Kidney (tissue), 14 donors: ENCODE data around the gene PSPH. TPM values are rescaled to one million over a fixed set of nuclear protein-coding genes. Genes with fewer than 3 reads are reported as not detected.

Experiments
- DNase-seq, 5 donors: peaks; one replicate each; pipeline ENCODE4 v3.0.0-alpha.2; 2013 to 2020
- FAIRE-seq: peaks from 2 replicates; lab custom pipeline; 2012; peaks lifted over from hg19 to GRCh38; lab: Jason Lieb, UNC
- H3K27ac ChIP-seq, 2 donors: one replicate each; pipeline ENCODE4 v1.7.0; 2013; ENCODE audit warnings: low read depth in 2 of 2, low read length in 2 of 2, inconsistent platforms in 1 of 2
- H3K27me3 ChIP-seq: one replicate; pipeline ENCODE4 v1.7.1; 2013; ENCODE audit warnings: low read length, inconsistent platforms; ENCODE audit not compliant: control insufficient read depth, insufficient read depth
- H3K36me3 ChIP-seq, 3 donors: one replicate each; pipeline versions ENCODE4 v1.7.0 to v1.7.1; 2013; ENCODE audit warnings: low read length in 3 of 3, control low read depth in 1 of 3, inconsistent platforms in 1 of 3; ENCODE audit not compliant: insufficient read depth in 3 of 3, control insufficient read depth in 2 of 3
- H3K4me1 ChIP-seq, 3 donors: one replicate each; pipeline versions ENCODE4 v1.7.0 to v1.7.1; 2013; ENCODE audit warnings: low read length in 3 of 3, inconsistent platforms in 1 of 3, low read depth in 1 of 3; ENCODE audit not compliant: control insufficient read depth in 2 of 3, insufficient read depth in 2 of 3
- H3K4me3 ChIP-seq, 3 donors: one replicate each; pipeline versions ENCODE4 v1.7.0 to v1.8.1; 2013; ENCODE audit warnings: low read length in 3 of 3, control low read depth in 1 of 3, inconsistent platforms in 1 of 3
- H3K9ac ChIP-seq, 3 donors: one replicate each; pipeline versions ENCODE4 v1.7.0 to v1.7.1; 2013; ENCODE audit warnings: low read length in 3 of 3, control low read depth in 1 of 3, inconsistent platforms in 1 of 3
- H3K9me3 ChIP-seq, 3 donors: one replicate each; pipeline versions ENCODE4 v1.7.0 to v1.7.1; 2013; ENCODE audit warnings: low read length in 3 of 3, control low read depth in 1 of 3, inconsistent platforms in 1 of 3; ENCODE audit not compliant: control insufficient read depth in 2 of 3, insufficient read depth in 1 of 3
- CTCF ChIP-seq: IDR thresholded peaks from 3 replicates; pipeline ENCODE4 v1.5.1; 2012; ENCODE audit warnings: mild to moderate bottlenecking, moderate library complexity, borderline replicate concordance; ENCODE audit not compliant: insufficient read depth; ENCODE audit errors: extremely low read depth
- intact Hi-C: fragments of 100-400 bp; cut with DNase I; formaldehyde crosslinking; loops from one replicate; pipeline ENCODE4 v1.11.1; 2022
- polyA plus RNA-seq: library from polyadenylated mRNA; stranded (reverse); fragments of 350-450 nt; fragmentation: Illumina TruSeq; extraction: RNeasy Lipid Tissue Mini Kit (QIAGEN cat#74804); gene quantifications from one replicate; pipeline ENCODE4 v1.2.3, GENCODE V29; 2014; ENCODE audit warnings: low read depth, low replicate concordance; ENCODE audit not compliant: insufficient read depth
- total RNA-seq: library from RNA; stranded (reverse); fragmentation: NEBNext Ultra II Directional; extraction: Animal tissue kit (Norgen Biotek cat#: 25700); gene quantifications from one replicate; pipeline ENCODE4 v1.2.1, GENCODE V29; 2021
- donor health status: control.
- donor health status: control.
- donor health status: control.
- donor health status: control.
- donor health status: control.
- donor health status: DM: yes; HTN: yes; CAD: no.
- donor health status: Normal renal cell carcinoma (clear cell type).

The PSPH gene
- total and polyA plus RNA-seq, 2 donors from 2014 or later, result 9.0 to 17.8 TPM

GRCh38 chr7:55963584-55964168, 87.6 kb downstream of the PSPH start:
- H3K9ac ChIP-seq, result peak overlapping the region in 2 of 3 donors; percentile 67
- intact Hi-C loops, result no loop called here
- FAIRE-seq, result no peak

GRCh38 chr7:55962014-55962413, 89.2 kb downstream of the PSPH start:
- DNase-seq, result no peak
- intact Hi-C loops, result no loop called here

More at GRCh38 chr7:55963584-55964168, 87.6 kb downstream of the PSPH start:
- Histone ChIP-seq H3K36me3 (no peaks in the 10 kb centered on the region), H3K27ac (peak overlapping the region; percentile 67 to 85), H3K4me1 (peaks cover 0 to 5% (median 3%) of the 10 kb centered on the region in 3 donors), H3K9me3 (no peaks in the 10 kb centered on the region), H3K4me3 (peak overlapping the region; percentile 16 to 60 (median 55)), H3K27me3 (no peaks in the 10 kb centered on the region)
- no peak for TF ChIP-seq CTCF
- DNase-seq, result no peak

More at GRCh38 chr7:55962014-55962413, 89.2 kb downstream of the PSPH start:
- Histone ChIP-seq H3K4me3 (no peak overlapping the region), H3K9me3 (no peaks in the 10 kb centered on the region), H3K4me1 (peaks cover 0 to 5% (median 3%) of the 10 kb centered on the region in 3 donors), H3K36me3 (no peaks in the 10 kb centered on the region), H3K9ac (no peak overlapping the region), H3K27me3 (no peaks in the 10 kb centered on the region), H3K27ac (no peak overlapping the region)
- TF ChIP-seq CTCF, result no peak
- FAIRE-seq, result no peak

Other genes starting within 250 kb of the PSPH start
- not detected for gene SEPTIN14, start 188.7 kb downstream of the PSPH start, total RNA-seq
- gene SEPTIN14, start 188.7 kb downstream of the PSPH start, polyA plus RNA-seq, result not detected
- 5.3 TPM for gene ZNF713, start 164.0 kb downstream of the PSPH start, total RNA-seq
- gene ZNF713, start 164.0 kb downstream of the PSPH start, polyA plus RNA-seq, result 7.1 TPM
- 12.5 TPM for gene MRPS17, start 99.6 kb downstream of the PSPH start, total RNA-seq
- 26.8 TPM for gene MRPS17, start 99.6 kb downstream of the PSPH start, polyA plus RNA-seq
- 64.4 TPM for gene NIPSNAP2, start 86.9 kb downstream of the PSPH start, total RNA-seq
- gene NIPSNAP2, start 86.9 kb downstream of the PSPH start, polyA plus RNA-seq, result 60.3 TPM
- 92.8 TPM for gene CCT6A, start 321 bp upstream of the PSPH start, total RNA-seq
- gene CCT6A, start 321 bp upstream of the PSPH start, polyA plus RNA-seq, result 124 TPM
- gene SUMF2, start 12.8 kb upstream of the PSPH start, total RNA-seq, result 202 TPM
- gene SUMF2, start 12.8 kb upstream of the PSPH start, polyA plus RNA-seq, result 175 TPM
- gene PHKG1, start 41.5 kb upstream of the PSPH start, total RNA-seq, result 0.91 TPM
- not detected for gene PHKG1, start 41.5 kb upstream of the PSPH start, polyA plus RNA-seq
- gene CHCHD2, start 55.0 kb upstream of the PSPH start, total RNA-seq, result 261 TPM
- gene CHCHD2, start 55.0 kb upstream of the PSPH start, polyA plus RNA-seq, result 763 TPM
- 10.3 TPM for gene NUPR2, start 65.0 kb upstream of the PSPH start, total RNA-seq
- 39.6 TPM for gene NUPR2, start 65.0 kb upstream of the PSPH start, polyA plus RNA-seq